ENCODE data around the gene MAB21L3.

MAB21L3 gene

GRCh38 chr1:116110567-116111523 is at the start of gene MAB21L3:
TSS of gene MAB21L3 (plus strand) at chr1:116111399. CDS start at chr1:116112616, 1,217 bp downstream.
- DNase-seq: no peak

- no peak for DNase-seq
Observed at GRCh38 chr1:116062201-116062600, 49.0 kb upstream of the MAB21L3 start.

GRCh38 chr1:116064616-116065015 is 46.6 kb upstream of the MAB21L3 start:
- no peak for DNase-seq

- no peak for DNase-seq
Observed at GRCh38 chr1:116066868-116067565, 44.2 kb upstream of the MAB21L3 start.

GRCh38 chr1:116067566-116067890 is 43.7 kb upstream of the MAB21L3 start:
- no peak for DNase-seq

- no peak for DNase-seq
Observed at GRCh38 chr1:116075575-116075974, 35.6 kb upstream of the MAB21L3 start.

GRCh38 chr1:116075990-116076389 is 35.2 kb upstream of the MAB21L3 start:
- DNase-seq: no peak

- no peak for DNase-seq
Observed at GRCh38 chr1:116076831-116077230, 34.4 kb upstream of the MAB21L3 start.

GRCh38 chr1:116078699-116079223 is 32.4 kb upstream of the MAB21L3 start:
- no peak for DNase-seq

GRCh38 chr1:116087628-116088027 is 23.6 kb upstream of the MAB21L3 start:
- no peak for DNase-seq

GRCh38 chr1:116089870-116090269 is 21.3 kb upstream of the MAB21L3 start:
- DNase-seq: no peak

- DNase-seq: no peak
Observed at GRCh38 chr1:116091083-116091482, 20.1 kb upstream of the MAB21L3 start.

- no peak for DNase-seq
Observed at GRCh38 chr1:116092752-116093489, 18.3 kb upstream of the MAB21L3 start.

- no peak for DNase-seq
Observed at GRCh38 chr1:116095027-116095426, 16.2 kb upstream of the MAB21L3 start.

GRCh38 chr1:116096013-116096618 is 15.1 kb upstream of the MAB21L3 start:
- DNase-seq: no peak

- no peak for DNase-seq
Observed at GRCh38 chr1:116097626-116098025, 13.6 kb upstream of the MAB21L3 start.

GRCh38 chr1:116099379-116099778 is 11.8 kb upstream of the MAB21L3 start:
- DNase-seq: no peak

- DNase-seq: no peak
Observed at GRCh38 chr1:116099919-116100318, 11.3 kb upstream of the MAB21L3 start.

- DNase-seq: no peak
Observed at GRCh38 chr1:116104667-116105066, 6.5 kb upstream of the MAB21L3 start.

- no peak for DNase-seq
Observed at GRCh38 chr1:116105996-116106395, 5.2 kb upstream of the MAB21L3 start.

- DNase-seq: no peak
Observed at GRCh38 chr1:116106646-116107045, 4.6 kb upstream of the MAB21L3 start.

- no peak for DNase-seq
Observed at GRCh38 chr1:116107371-116107770, 3.8 kb upstream of the MAB21L3 start.

- DNase-seq: no peak
Observed at GRCh38 chr1:116111524-116112021, 374 bp downstream of the MAB21L3 start.
